K562 (cell line): ENCODE measurements around the gene MYLK2. TPM values are rescaled to one million over a fixed set of nuclear protein-coding genes. Genes with fewer than 3 reads are reported as not detected.

Experiments used
- ATF1 ChIP-seq, 2 experiments: fragments of 450-650 bp in 1 of 2; IDR thresholded peaks; 2 replicates each; pipeline ENCODE4 v1.6.1; 2016; ENCODE audit warnings: missing compliant biosample characterization in 1 of 2, missing genetic modification characterization in 1 of 2
- ATF4 ChIP-seq: fragments of 450-650 bp; formaldehyde crosslinking; IDR thresholded peaks from 2 replicates; pipeline ENCODE4 v1.4.0; 2022; ENCODE audit warnings: mild to moderate bottlenecking, moderate library complexity
- E2F6 ChIP-seq, 2 experiments: IDR thresholded peaks; 2 replicates each; pipeline ENCODE4 v1.6.1; 2011; ENCODE audit warnings: borderline replicate concordance in 1 of 2, control low read depth in 1 of 2, low read depth in 1 of 2, low read length in 1 of 2, mild to moderate bottlenecking in 1 of 2, mixed read lengths in 1 of 2, moderate library complexity in 1 of 2; ENCODE audit not compliant: insufficient read depth in 1 of 2, insufficient read length in 1 of 2, poor library complexity in 1 of 2, severe bottlenecking in 1 of 2; ENCODE audit errors: extremely low read depth in 1 of 2
- ESRRA ChIP-seq: fragments of 450-650 bp; IDR thresholded peaks from 2 replicates; pipeline ENCODE4 v1.6.1; 2014; ENCODE audit warnings: low read depth, mild to moderate bottlenecking, moderate library complexity, borderline replicate concordance
- EZH2 ChIP-seq: IDR thresholded peaks from 2 replicates; pipeline ENCODE4 v1.6.1; 2012; ENCODE audit warnings: low read depth, mild to moderate bottlenecking, inconsistent platforms, low read length, borderline replicate concordance
- FOXK2 ChIP-seq, 2 experiments: fragments of 450-650 bp; IDR thresholded peaks in 1 of 2; conservative IDR thresholded peaks in 1 of 2; 2 replicates each; pipeline ENCODE4 v1.6.1; 2016; ENCODE audit warnings: low read depth in 2 of 2, mild to moderate bottlenecking in 1 of 2
- HMG20A ChIP-seq: fragments of 450-650 bp; formaldehyde crosslinking; conservative IDR thresholded peaks from 2 replicates; pipeline ENCODE4 v1.4.0; 2020; ENCODE audit warnings: mild to moderate bottlenecking, mixed read lengths
- HMG20B ChIP-seq: fragments of 250-450 bp; sonication (Bioruptor Pico); IDR thresholded peaks from 2 replicates; pipeline ENCODE4 v1.5.0; 2021; ENCODE audit warnings: mild to moderate bottlenecking
- KAT2B ChIP-seq: IDR thresholded peaks from one replicate; pipeline ENCODE4 v1.6.1; 2012; ENCODE audit warnings: low read depth, mild to moderate bottlenecking, control low read depth, inconsistent platforms, low read length, moderate library complexity
- LARP7 ChIP-seq: fragments of 450-650 bp; IDR thresholded peaks from 2 replicates; pipeline ENCODE4 v1.6.1; 2016
- MECOM ChIP-seq: fragments of 250-450 bp; sonication (Bioruptor Pico); IDR thresholded peaks from 2 replicates; pipeline ENCODE4 v1.8.0; 2022; ENCODE audit warnings: inconsistent platforms
- MEIS2 ChIP-seq: fragments of 450-650 bp; IDR thresholded peaks from 2 replicates; pipeline ENCODE4 v1.6.1; 2014; ENCODE audit warnings: mild to moderate bottlenecking; ENCODE audit not compliant: partially characterized antibody
- MTA2 ChIP-seq: fragments of 450-650 bp; IDR thresholded peaks from 2 replicates; pipeline ENCODE4 v1.6.1; 2016; ENCODE audit warnings: low read depth
- MYBL2 ChIP-seq, 2 experiments: fragments of 450-650 bp in 1 of 2; sonication (generic) in 1 of 2; formaldehyde crosslinking in 1 of 2; IDR thresholded peaks; 2 replicates each; pipeline versions ENCODE4 v1.6.1 to v1.8.1; 2017 to 2022; ENCODE audit warnings: borderline replicate concordance in 1 of 2, inconsistent platforms in 1 of 2, low read depth in 1 of 2, mild to moderate bottlenecking in 1 of 2, missing genetic modification reagents in 1 of 2, moderate library complexity in 1 of 2
- MYC ChIP-seq, 2 experiments: fragments of 250-450 bp in 1 of 2; sonication (Bioruptor Pico) in 1 of 2; IDR thresholded peaks; 2 replicates each; pipeline versions ENCODE4 v1.5.1 to v1.6.1; 2012 to 2021; ENCODE audit warnings: low read depth in 2 of 2, borderline replicate concordance in 1 of 2, improper control_type of control experiment in 1 of 2, low read length in 1 of 2, mild to moderate bottlenecking in 1 of 2, moderate library complexity in 1 of 2
- NEUROD1 ChIP-seq: fragments of 150-350 bp; IDR thresholded peaks from 2 replicates; pipeline ENCODE4 v1.6.1; 2014; ENCODE audit warnings: borderline replicate concordance, low read length, low read depth; ENCODE audit not compliant: partially characterized antibody
- PHF8 ChIP-seq: fragments of 200-600 bp; sonication (generic); IDR thresholded peaks from 2 replicates; pipeline ENCODE4 v1.6.1; 2012; ENCODE audit warnings: mixed run types, mild to moderate bottlenecking, inconsistent platforms, low read length, moderate library complexity, borderline replicate concordance
- POLR3G ChIP-seq: IDR thresholded peaks from 2 replicates; pipeline ENCODE4 v1.6.1; 2011; ENCODE audit not compliant: insufficient read length, insufficient replicate concordance; ENCODE audit errors: extremely low read depth
- RBM14 ChIP-seq: fragments of 200-400 bp; formaldehyde crosslinking; IDR thresholded peaks from 2 replicates; pipeline ENCODE4 v1.6.1; 2018; ENCODE audit warnings: low read depth, mild to moderate bottlenecking, low read length, moderate library complexity, borderline replicate concordance; ENCODE audit not compliant: insufficient read depth
- SAFB ChIP-seq: fragments of 200-400 bp; formaldehyde crosslinking; IDR thresholded peaks from 2 replicates; pipeline ENCODE4 v1.6.1; 2017; ENCODE audit warnings: low read depth, low read length, borderline replicate concordance
- SOX6 ChIP-seq: fragments of 450-650 bp; IDR thresholded peaks from 2 replicates; pipeline ENCODE4 v1.6.1; 2014; ENCODE audit warnings: mild to moderate bottlenecking
- STAT5A ChIP-seq: IDR thresholded peaks from 2 replicates; pipeline ENCODE4 v1.6.1; 2012; ENCODE audit warnings: low read length, inconsistent platforms, borderline replicate concordance
- TAL1 ChIP-seq: fragments of 450-650 bp; IDR thresholded peaks from 2 replicates; pipeline ENCODE4 v1.6.1; 2016; ENCODE audit warnings: mild to moderate bottlenecking
- ZBTB17 ChIP-seq: fragments of 450-650 bp; formaldehyde crosslinking; IDR thresholded peaks from 2 replicates; pipeline ENCODE4 v1.4.0; 2020; ENCODE audit warnings: mild to moderate bottlenecking
- ZNF232 ChIP-seq: sonication (generic); formaldehyde crosslinking; IDR thresholded peaks from 2 replicates; pipeline ENCODE4 v1.8.0; 2022; ENCODE audit warnings: mild to moderate bottlenecking, missing genetic modification reagents
- ZNF77 ChIP-seq: fragments of 250-450 bp; sonication (Bioruptor Pico); IDR thresholded peaks from 2 replicates; pipeline ENCODE4 v1.5.0; 2020
- polyA plus RNA-seq, 8 experiments: library from polyadenylated mRNA; depleted of rRNA in 4 of 8; stranded (reverse) in 5 of 8; unstranded in 3 of 8; fragments of >200 nt; fragmentation: Nextera tagmentation in 2 of 8; fragmentation: Illumina TruSeq in 1 of 8; extraction: Ambion mirVana in 2 of 8; extraction: Trizol in 1 of 8; gene quantifications; 2 replicates each; pipeline versions ENCODE4 v1.2.1 to v1.2.3, GENCODE V29; 2011 to 2014; ENCODE audit warnings: inconsistent platforms in 1 of 8, missing spikeins in 1 of 8
- total RNA-seq, 7 experiments: library from RNA; depleted of rRNA in 6 of 7; stranded (reverse); fragments of >200 nt in 6 of 7; fragmentation: Illumina TruSeq in 2 of 7; extraction: Trizol in 2 of 7; gene quantifications; 2 replicates each; pipeline versions ENCODE4 v1.2.1 to v1.2.3, GENCODE V29; 2011 to 2021; ENCODE audit warnings: low replicate concordance in 1 of 7

Gene MYLK2
- total and polyA plus RNA-seq, 9 of the 15 experiments (the other 6 are each of a cell fraction or from before 2014, with no cell fraction given) = 0.07 to 0.53 (median 0.18) TPM; not detected in 2

GRCh38 chr20:31835977-31836852 lies 17.1 kb downstream of the MYLK2 start (continued):
- TF ChIP-seq EZH2 (no peak), ESRRA (peak; percentile 68; the same call in 1 of the 2 replicates), MEIS2 (peak; percentile 39), POLR3G (no peak), ZNF77 (CRISPR knock-in tag) (no peak), TAL1 (no peak), MECOM (CRISPR knock-in tag) (no peak), ATF1 (CRISPR knock-in tag; IDR thresholded peaks at IDR 0.05) (no peak), ATF1 (tag; IDR thresholded peaks at IDR 0.05) (peak; percentile 25; the same call in 1 of the 2 replicates), LARP7 (no peak), MTA2 (no peak), SOX6 (0 out of 2 replicates have a peak, but pooled peaks have one; percentile 35), SAFB (no peak), E2F6 (IDR thresholded peaks at IDR 0.05; ENCODE audit: borderline replicate concordance in 1 of 2, extremely low read depth in 1 of 2, insufficient read depth in 1 of 2, insufficient read length in 1 of 2, low read depth in 1 of 2, low read length in 1 of 2, poor library complexity in 1 of 2, severe bottlenecking in 1 of 2) (peak; percentile 18 to 67), PHF8 (no peak), ZBTB17 (CRISPR knock-in tag) (no peak), MYBL2 (IDR thresholded peaks at IDR 0.05; ENCODE audit: low read depth) (no peak), MYBL2 (CRISPR knock-in tag; IDR thresholded peaks at IDR 0.05; ENCODE audit: borderline replicate concordance) (no peak), HMG20A (CRISPR knock-in tag) (no peak), ZNF232 (CRISPR knock-in tag) (no peak), FOXK2 (conservative IDR thresholded peaks at IDR 0.05 in 1 of 2, IDR thresholded peaks at IDR 0.05 in 1 of 2; ENCODE audit: low read depth in 2 of 2) (peak; percentile 62 to 65; a peak in 3 of 4 replicates), KAT2B (no peak), HMG20B (CRISPR knock-in tag) (no peak), MYC (IDR thresholded peaks at IDR 0.05; ENCODE audit: low read depth, low read length) (peak; percentile 55; the same call in 1 of the 2 replicates), MYC (CRISPR knock-in tag; IDR thresholded peaks at IDR 0.05; ENCODE audit: borderline replicate concordance, low read depth) (no peak), RBM14 (no peak), ATF4 (CRISPR knock-in tag) (no peak), NEUROD1 (peak; percentile 76), STAT5A (no peak)
